IMR-90 (cell line): Measurements from ENCODE around the gene TPMT.

Source experiments
- BHLHE40 ChIP-seq: fragments of 150-350 bp; IDR thresholded peaks from 2 replicates; pipeline ENCODE4 v1.6.1; 2016; ENCODE audit warnings: mild to moderate bottlenecking, low read depth, low read length
- CEBPB ChIP-seq: IDR thresholded peaks from 2 replicates; pipeline ENCODE4 v1.6.1; 2012; ENCODE audit warnings: low read depth, low read length, improper control_type of control experiment
- CHD1 ChIP-seq: IDR thresholded peaks from 2 replicates; pipeline ENCODE4 v1.6.1; 2012; ENCODE audit warnings: low read depth, low read length, improper control_type of control experiment
- CTCF ChIP-seq: conservative IDR thresholded peaks from 2 replicates; pipeline ENCODE4 v1.5.1; 2012; ENCODE audit warnings: mild to moderate bottlenecking, low read depth, low read length, improper control_type of control experiment
- ELK1 ChIP-seq: fragments of 150-350 bp; IDR thresholded peaks from 2 replicates; pipeline ENCODE4 v1.6.1; 2016; ENCODE audit warnings: low read depth, mild to moderate bottlenecking, low read length, moderate library complexity, borderline replicate concordance
- FOS ChIP-seq: fragments of 150-350 bp; IDR thresholded peaks from 2 replicates; pipeline ENCODE4 v1.6.1; 2016; ENCODE audit warnings: low read depth, low read length
- MAFK ChIP-seq: IDR thresholded peaks from 2 replicates; pipeline ENCODE4 v1.6.1; 2012; ENCODE audit warnings: low read depth, low read length, improper control_type of control experiment
- MAZ ChIP-seq: IDR thresholded peaks from 2 replicates; pipeline ENCODE4 v1.6.1; 2012; ENCODE audit warnings: low read depth, mild to moderate bottlenecking, low read length, improper control_type of control experiment, moderate library complexity, borderline replicate concordance
- MXI1 ChIP-seq: IDR thresholded peaks from 2 replicates; pipeline ENCODE4 v1.6.1; 2012; ENCODE audit warnings: low read depth, mild to moderate bottlenecking, low read length, moderate library complexity, borderline replicate concordance
- POLR2A ChIP-seq: IDR thresholded peaks from 2 replicates; pipeline ENCODE4 v1.6.1; 2012; ENCODE audit warnings: mild to moderate bottlenecking, low read depth, low read length
- RFX5 ChIP-seq: IDR thresholded peaks from 2 replicates; pipeline ENCODE4 v1.8.0; 2012; ENCODE audit warnings: low read depth, mild to moderate bottlenecking, low read length, moderate library complexity
- SMC3 ChIP-seq: fragments of 150-350 bp; IDR thresholded peaks from 2 replicates; pipeline ENCODE4 v1.6.1; 2016; ENCODE audit warnings: low read depth, mild to moderate bottlenecking, antibody characterized with exemption, low read length, moderate library complexity
- USF2 ChIP-seq: fragments of 150-350 bp; IDR thresholded peaks from 2 replicates; pipeline ENCODE4 v1.6.1; 2017; ENCODE audit warnings: mild to moderate bottlenecking, antibody characterized with exemption, low read length, low read depth

GRCh38 chr6:18155864-18156421 is 1.1 kb upstream of the TPMT start:
- TF ChIP-seq CTCF (peak; percentile 21; the same call in 1 of the 2 replicates), POLR2A (no peak), MXI1 (no peak), CEBPB (no peak), FOS (no peak), MAZ (no peak), RFX5 (no peak), ELK1 (no peak), BHLHE40 (no peak), MAFK (no peak), USF2 (no peak), CHD1 (no peak), SMC3 (no peak)
